ENCODE results near the gene LAMTOR4. TPM values are rescaled to one million over a fixed set of nuclear protein-coding genes. Genes with fewer than 3 reads are reported as not detected.
A peak's percentile ranks its signal among the peaks of the same experiment; 100 is the strongest.

Gene LAMTOR4
- total RNA-seq, 2 donors from 2014 or later: 125 to 205 TPM

DNA sequence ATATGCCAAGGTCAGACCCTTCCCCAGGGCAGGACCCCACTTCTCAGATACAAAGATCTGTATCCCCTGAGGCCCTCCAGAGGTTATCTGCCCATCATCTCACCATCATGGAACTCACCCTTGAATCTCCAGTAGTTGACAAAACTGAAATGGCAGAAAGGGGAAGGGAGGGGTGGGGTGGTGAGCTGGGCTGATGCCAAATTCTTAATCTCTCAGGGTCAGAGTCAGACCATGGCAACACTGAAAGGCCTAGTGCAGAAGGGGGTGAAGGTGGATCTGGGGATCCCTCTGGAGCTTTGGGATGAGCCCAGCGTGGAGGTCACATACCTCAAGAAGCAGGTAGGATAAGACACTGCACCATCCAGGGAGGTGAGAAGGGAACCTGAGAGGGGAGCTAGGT lies 26.1 kb upstream of the LAMTOR4 start:
- no peak for DNase-seq (ENCODE audit: low spot score)
- H3K36me3 ChIP-seq: no peaks in the 10 kb centered on the region
- no peak for ATAC-seq (ENCODE audit: insufficient number of reproducible peaks, low FRiP score, low read depth)
- peaks cover 15 to 34% of the 10 kb centered on the region in 2 donors for H3K4me1 ChIP-seq (ENCODE audit: control insufficient read depth in 1 of 2, low read depth in 2 of 2)
- no peak overlapping the region for H3K27ac ChIP-seq
- H3K9me3 ChIP-seq: no peaks in the 10 kb centered on the region
- H3K4me3 ChIP-seq: no peak overlapping the region
- TF ChIP-seq, protein P1, sequence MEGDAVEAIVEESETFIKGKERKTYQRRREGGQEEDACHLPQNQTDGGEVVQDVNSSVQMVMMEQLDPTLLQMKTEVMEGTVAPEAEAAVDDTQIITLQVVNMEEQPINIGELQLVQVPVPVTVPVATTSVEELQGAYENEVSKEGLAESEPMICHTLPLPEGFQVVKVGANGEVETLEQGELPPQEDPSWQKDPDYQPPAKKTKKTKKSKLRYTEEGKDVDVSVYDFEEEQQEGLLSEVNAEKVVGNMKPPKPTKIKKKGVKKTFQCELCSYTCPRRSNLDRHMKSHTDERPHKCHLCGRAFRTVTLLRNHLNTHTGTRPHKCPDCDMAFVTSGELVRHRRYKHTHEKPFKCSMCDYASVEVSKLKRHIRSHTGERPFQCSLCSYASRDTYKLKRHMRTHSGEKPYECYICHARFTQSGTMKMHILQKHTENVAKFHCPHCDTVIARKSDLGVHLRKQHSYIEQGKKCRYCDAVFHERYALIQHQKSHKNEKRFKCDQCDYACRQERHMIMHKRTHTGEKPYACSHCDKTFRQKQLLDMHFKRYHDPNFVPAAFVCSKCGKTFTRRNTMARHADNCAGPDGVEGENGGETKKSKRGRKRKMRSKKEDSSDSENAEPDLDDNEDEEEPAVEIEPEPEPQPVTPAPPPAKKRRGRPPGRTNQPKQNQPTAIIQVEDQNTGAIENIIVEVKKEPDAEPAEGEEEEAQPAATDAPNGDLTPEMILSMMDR (IDR thresholded peaks at IDR 0.05): no peak
- no peaks in the 10 kb centered on the region for H3K27me3 ChIP-seq (replicated peaks; ENCODE audit: insufficient read depth)

DNA sequence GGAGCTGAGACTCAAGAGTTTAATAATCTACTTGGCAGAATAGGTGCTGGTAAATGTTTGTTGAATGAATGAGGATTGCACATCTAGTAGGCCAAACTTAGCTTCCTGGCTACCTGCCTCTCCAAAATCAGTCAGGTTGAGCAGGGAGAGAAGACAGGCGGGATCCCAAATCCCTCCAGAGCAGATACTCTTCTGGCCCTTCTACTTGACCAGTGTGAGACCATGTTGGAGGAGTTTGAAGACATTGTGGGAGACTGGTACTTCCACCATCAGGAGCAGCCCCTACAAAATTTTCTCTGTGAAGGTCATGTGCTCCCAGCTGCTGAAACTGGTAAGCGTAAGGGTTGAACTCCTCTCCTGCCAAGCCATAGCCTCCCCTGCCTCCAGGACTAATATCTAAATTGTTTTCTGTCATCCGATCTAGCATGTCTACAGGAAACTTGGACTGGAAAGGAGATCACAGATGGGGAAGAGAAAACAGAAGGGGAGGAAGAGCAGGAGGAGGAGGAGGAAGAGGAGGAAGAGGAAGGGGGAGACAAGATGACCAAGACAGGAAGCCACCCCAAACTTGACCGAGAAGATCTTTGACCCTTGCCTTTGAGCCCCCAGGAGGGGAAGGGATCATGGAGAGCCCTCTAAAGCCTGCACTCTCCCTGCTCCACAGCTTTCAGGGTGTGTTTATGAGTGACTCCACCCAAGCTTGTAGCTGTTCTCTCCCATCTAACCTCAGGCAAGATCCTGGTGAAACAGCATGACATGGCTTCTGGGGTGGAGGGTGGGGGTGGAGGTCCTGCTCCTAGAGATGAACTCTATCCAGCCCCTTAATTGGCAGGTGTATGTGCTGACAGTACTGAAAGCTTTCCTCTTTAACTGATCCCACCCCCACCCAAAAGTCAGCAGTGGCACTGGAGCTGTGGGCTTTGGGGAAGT lies 24.2 kb upstream of the LAMTOR4 start:
- ATAC-seq (ENCODE audit: insufficient number of reproducible peaks, low FRiP score, low read depth) (no peak), DNase-seq (ENCODE audit: low spot score) (no peak)
- Histone ChIP-seq H3K27ac (no peak overlapping the region), H3K27me3 (replicated peaks; ENCODE audit: insufficient read depth) (no peaks in the 10 kb centered on the region), H3K4me3 (no peak overlapping the region), H3K9me3 (no peaks in the 10 kb centered on the region), H3K36me3 (no peaks in the 10 kb centered on the region), H3K4me1 (ENCODE audit: control insufficient read depth in 1 of 2, low read depth in 2 of 2) (peaks cover 13 to 36% of the 10 kb centered on the region in 2 donors)
- TF ChIP-seq, protein P1 (IDR thresholded peaks at IDR 0.05): no peak

DNA sequence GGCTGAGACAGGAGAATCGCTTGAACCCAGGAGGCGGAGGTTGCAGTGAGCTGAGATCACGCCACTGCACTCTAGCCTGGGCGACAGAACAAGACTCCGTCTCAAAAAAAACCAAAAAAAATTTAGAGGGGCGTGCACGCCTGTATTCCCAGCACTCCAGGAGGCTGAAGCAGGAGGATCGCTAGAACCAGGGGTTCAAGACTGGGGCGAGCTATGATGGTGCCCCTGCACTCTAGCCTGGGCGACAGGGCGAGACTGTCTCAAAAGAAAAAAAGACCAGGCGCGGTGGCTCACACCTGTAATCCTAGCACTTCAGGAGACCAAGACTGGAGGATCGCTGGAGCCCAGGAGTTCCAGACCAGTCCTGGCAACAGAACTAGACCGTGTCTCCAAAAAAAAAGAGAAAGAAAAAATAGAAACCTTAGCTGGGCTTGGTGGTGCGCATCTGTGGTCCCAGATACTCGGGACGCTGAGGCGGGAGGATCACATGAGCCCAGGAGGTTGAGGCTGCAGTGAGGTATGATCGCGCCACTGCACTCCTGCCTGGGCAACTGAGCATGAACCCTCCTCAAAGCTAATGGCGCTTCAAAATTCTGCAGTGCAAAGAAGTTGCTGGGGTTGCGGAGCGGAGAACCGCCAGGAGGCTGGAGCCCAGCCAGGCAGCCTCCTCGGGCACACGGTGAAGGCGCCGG lies 22.3 kb upstream of the LAMTOR4 start:
- DNase-seq (ENCODE audit: low spot score) (no peak), ATAC-seq (ENCODE audit: insufficient number of reproducible peaks, low FRiP score, low read depth) (no peak)
- no peaks in the 10 kb centered on the region for H3K36me3 ChIP-seq
- peaks cover 11 to 36% of the 10 kb centered on the region in 2 donors for H3K4me1 ChIP-seq (ENCODE audit: control insufficient read depth in 1 of 2, low read depth in 2 of 2)
- H3K27me3 ChIP-seq (replicated peaks; ENCODE audit: insufficient read depth): no peaks in the 10 kb centered on the region
- H3K9me3 ChIP-seq: no peaks in the 10 kb centered on the region
- peak overlapping the region; percentile 97 for H3K4me3 ChIP-seq
- peak overlapping the region; percentile 96 to 98 for H3K27ac ChIP-seq
- TF ChIP-seq, protein P1 (IDR thresholded peaks at IDR 0.05): no peak

DNA sequence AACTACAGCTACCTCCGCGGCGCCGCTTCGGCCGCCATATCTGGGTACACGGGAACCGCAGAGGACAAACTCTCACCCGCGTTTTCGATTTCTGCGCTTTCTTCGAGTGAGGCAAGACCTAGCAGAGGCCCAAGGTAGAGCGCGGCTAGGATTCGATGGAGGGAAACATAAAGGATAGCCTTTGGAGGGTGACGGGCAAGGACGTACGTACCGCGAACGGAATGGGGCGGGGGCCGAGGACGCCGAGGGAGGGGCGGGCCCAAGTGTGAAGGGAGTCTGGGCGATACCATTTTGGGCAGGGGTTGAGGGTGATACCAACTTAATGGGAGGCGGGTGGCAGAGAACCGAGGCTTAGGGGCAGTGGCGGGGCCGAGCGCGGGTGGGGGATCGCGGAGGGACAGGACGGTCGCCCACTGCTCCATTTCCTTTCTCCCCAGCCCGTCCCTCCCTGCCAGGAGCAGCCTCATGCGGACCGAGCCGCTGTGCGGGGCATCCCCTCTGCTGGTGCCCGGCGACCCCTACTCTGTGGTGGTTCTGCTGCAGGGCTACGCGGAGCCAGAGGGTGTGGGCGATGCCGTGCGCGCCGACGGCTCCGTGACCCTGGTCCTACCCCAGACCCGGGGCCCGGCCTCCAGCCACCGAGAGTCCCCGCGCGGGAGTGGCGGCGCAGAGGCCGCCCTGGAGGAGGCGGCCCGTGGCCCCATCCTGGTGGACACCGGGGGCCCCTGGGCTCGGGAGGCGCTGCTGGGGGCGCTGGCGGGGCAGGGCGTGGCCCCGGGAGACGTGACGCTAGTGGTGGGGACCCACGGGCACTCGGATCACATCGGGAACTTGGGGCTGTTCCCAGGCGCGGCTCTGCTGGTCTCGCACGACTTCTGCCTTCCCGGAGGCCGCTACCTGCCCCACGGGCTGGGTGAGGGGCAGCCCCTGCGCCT lies 21.5 kb upstream of the LAMTOR4 start, which contains the start of gene MBLAC1:
MBLAC1 (plus strand) TSS at position 37 of the 935 bp plus-strand sequence; CDS start at position 466, 429 bp downstream.
- peak; percentile 65 for DNase-seq (ENCODE audit: low spot score)
- Histone ChIP-seq H3K4me3 (peak within 1 kb of the TSS; percentile 97), H3K9me3 (no peaks in the 10 kb centered on the region), H3K27ac (peak within 1 kb of the TSS; percentile 96 to 98), H3K4me1 (ENCODE audit: control insufficient read depth in 1 of 2, low read depth in 2 of 2) (peaks cover 13 to 37% of the 10 kb centered on the region in 2 donors), H3K36me3 (no peaks in the 10 kb centered on the region), H3K27me3 (replicated peaks; ENCODE audit: insufficient read depth) (no peaks in the 10 kb centered on the region)
- peak; percentile 94 for ATAC-seq (ENCODE audit: insufficient number of reproducible peaks, low FRiP score, low read depth)
- TF ChIP-seq, protein P1 (IDR thresholded peaks at IDR 0.05): no peak

Measured in thoracic aorta (tissue), 2 donors.